ENCODE results near the gene CDYL2.

- TF ChIP-seq EP300 (IDR thresholded peaks at IDR 0.05): no peak
- no peak for TF ChIP-seq CTCF (IDR thresholded peaks at IDR 0.05)
- TF ChIP-seq POLR2A (IDR thresholded peaks at IDR 0.05): no peak
Measured at GRCh38 chr16:80607204-80607603, 197.2 kb downstream of the CDYL2 start.
